HepG2 (cell line): ENCODE measurements around the gene CHTF18. TPM values are rescaled to one million over a fixed set of nuclear protein-coding genes. Genes with fewer than 3 reads are reported as not detected.

Experiments used
- AFF4 ChIP-seq: sonication (generic); formaldehyde crosslinking; IDR thresholded peaks from 2 replicates; pipeline ENCODE4 v1.4.0; 2020; ENCODE audit warnings: missing genetic modification reagents
- ARNT2 ChIP-seq: sonication (generic); formaldehyde crosslinking; IDR thresholded peaks from 2 replicates; pipeline ENCODE4 v1.8.0; 2022; ENCODE audit warnings: mild to moderate bottlenecking, low read depth, missing genetic modification reagents, moderate library complexity
- IRX3 ChIP-seq: sonication (generic); formaldehyde crosslinking; IDR thresholded peaks from 2 replicates; pipeline ENCODE4 v1.8.1; 2023; ENCODE audit warnings: mild to moderate bottlenecking, low read depth, missing genetic modification reagents, borderline replicate concordance
- MXD4 ChIP-seq: IDR thresholded peaks from 2 replicates; pipeline ENCODE4 v1.6.1; 2016; ENCODE audit warnings: mild to moderate bottlenecking, missing biosample characterization, missing genetic modification reagents
- SKI ChIP-seq: fragments of 450-650 bp; IDR thresholded peaks from one replicate; pipeline ENCODE4 v1.6.1; 2018; ENCODE audit warnings: mild to moderate bottlenecking; ENCODE audit not compliant: partially characterized antibody
- SMARCC2 ChIP-seq: fragments of 450-650 bp; IDR thresholded peaks from 2 replicates; pipeline ENCODE4 v1.6.1; 2017; ENCODE audit warnings: antibody characterized with exemption, mild to moderate bottlenecking
- SSRP1 ChIP-seq: IDR thresholded peaks from 2 replicates; pipeline ENCODE4 v1.6.1; 2016; ENCODE audit warnings: control low read depth
- TFAP4 ChIP-seq: sonication (generic); IDR thresholded peaks from 2 replicates; pipeline ENCODE4 v1.6.1; 2016; ENCODE audit warnings: low read depth, borderline replicate concordance
- XBP1 ChIP-seq: sonication (generic); formaldehyde crosslinking; IDR thresholded peaks from 2 replicates; pipeline ENCODE4 v1.5.0; 2020; ENCODE audit warnings: missing genetic modification reagents
- ZBTB38 ChIP-seq: sonication (generic); formaldehyde crosslinking; IDR thresholded peaks from 2 replicates; pipeline ENCODE4 v1.5.1; 2020; ENCODE audit warnings: mild to moderate bottlenecking, missing genetic modification reagents
- ZNF142 ChIP-seq: sonication (generic); formaldehyde crosslinking; IDR thresholded peaks from 2 replicates; pipeline ENCODE4 v1.4.0; 2020; ENCODE audit warnings: missing genetic modification reagents
- ZNF160 ChIP-seq: sonication (generic); formaldehyde crosslinking; IDR thresholded peaks from 2 replicates; pipeline ENCODE4 v1.8.0; 2022; ENCODE audit warnings: mild to moderate bottlenecking, inconsistent platforms, missing genetic modification reagents
- ZNF17 ChIP-seq: sonication (generic); formaldehyde crosslinking; IDR thresholded peaks from 2 replicates; pipeline ENCODE4 v1.5.0; 2020; ENCODE audit warnings: mild to moderate bottlenecking, missing genetic modification reagents
- ZNF180 ChIP-seq: sonication (generic); formaldehyde crosslinking; IDR thresholded peaks from 2 replicates; pipeline ENCODE4 v1.4.0; 2020; ENCODE audit warnings: low read depth, missing genetic modification reagents, borderline replicate concordance
- ZNF513 ChIP-seq: sonication (generic); formaldehyde crosslinking; conservative IDR thresholded peaks from 2 replicates; pipeline ENCODE4 v1.5.0; 2020; ENCODE audit warnings: missing genetic modification reagents
- ZNF552 ChIP-seq: sonication (generic); formaldehyde crosslinking; IDR thresholded peaks from 2 replicates; pipeline ENCODE4 v1.9.0; 2022; ENCODE audit warnings: missing genetic modification reagents, mild to moderate bottlenecking, borderline replicate concordance
- ZZZ3 ChIP-seq: sonication (generic); formaldehyde crosslinking; IDR thresholded peaks from 2 replicates; pipeline ENCODE4 v1.4.0; 2020; ENCODE audit warnings: missing genetic modification reagents, mild to moderate bottlenecking, borderline replicate concordance
- polyA plus RNA-seq, 8 experiments: library from polyadenylated mRNA; depleted of rRNA in 3 of 8; stranded (reverse) in 7 of 8; unstranded in 1 of 8; fragments of >200 nt; fragmentation: Illumina TruSeq in 4 of 8; extraction: Trizol in 4 of 8; gene quantifications; 2 replicates each; pipeline versions ENCODE4 v1.2.1 to v1.2.3, GENCODE V29; 2011 to 2016; ENCODE audit warnings: low read depth in 4 of 8, missing spikeins in 1 of 8, mixed read lengths in 1 of 8; ENCODE audit not compliant: insufficient read depth in 1 of 8
- total RNA-seq, 5 experiments: library from RNA; depleted of rRNA; stranded (reverse); fragments of >200 nt; fragmentation: Illumina TruSeq; extraction: Trizol; gene quantifications; 2 replicates each; pipeline ENCODE4 v1.2.3, GENCODE V29; 2016; ENCODE audit warnings: low read depth in 1 of 5

Gene CHTF18
- total and polyA plus RNA-seq, 2 of the 13 experiments (the other 11 are each of a cell fraction or from before 2014, with no cell fraction given), result 8.6 to 22.9 TPM

GRCh38 chr16:740764-741505 lies 47.5 kb upstream of the CHTF18 start, which contains the start of gene CIAO3 (continued):
- TF ChIP-seq ZNF513 (CRISPR knock-in tag) (no peak), XBP1 (CRISPR knock-in tag) (no peak), ZNF142 (no peak; the same call in 1 of the 2 replicates), SMARCC2 (no peak), IRX3 (CRISPR knock-in tag) (no peak), SKI (no peak), SSRP1 (CRISPR knock-in tag) (no peak), ZBTB38 (CRISPR knock-in tag) (peak; percentile 86), ZNF160 (CRISPR knock-in tag) (no peak), ZZZ3 (CRISPR knock-in tag) (peak; percentile 84), MXD4 (peak; percentile 89), ZNF17 (CRISPR knock-in tag) (no peak), AFF4 (CRISPR knock-in tag) (peak; percentile 58; the same call in 1 of the 2 replicates), TFAP4 (peak; percentile 90; the same call in 1 of the 2 replicates), ZNF552 (CRISPR knock-in tag) (peak; percentile 61), ARNT2 (CRISPR knock-in tag) (peak; percentile 91), ZNF180 (CRISPR knock-in tag) (no peak)
